HG03432 (cell line): ENCODE measurements around the gene LBH.
A peak's percentile ranks its signal among the peaks of the same experiment; 100 is the strongest.

Experiments
- ATAC-seq: cut with Tn5 transposase; IDR thresholded peaks from one replicate; pipeline ENCODE4 v1.9.1; 2021; ENCODE audit warnings: mild to moderate bottlenecking, moderate library complexity; ENCODE audit not compliant: unreplicated experiment

LBH gene

DNA sequence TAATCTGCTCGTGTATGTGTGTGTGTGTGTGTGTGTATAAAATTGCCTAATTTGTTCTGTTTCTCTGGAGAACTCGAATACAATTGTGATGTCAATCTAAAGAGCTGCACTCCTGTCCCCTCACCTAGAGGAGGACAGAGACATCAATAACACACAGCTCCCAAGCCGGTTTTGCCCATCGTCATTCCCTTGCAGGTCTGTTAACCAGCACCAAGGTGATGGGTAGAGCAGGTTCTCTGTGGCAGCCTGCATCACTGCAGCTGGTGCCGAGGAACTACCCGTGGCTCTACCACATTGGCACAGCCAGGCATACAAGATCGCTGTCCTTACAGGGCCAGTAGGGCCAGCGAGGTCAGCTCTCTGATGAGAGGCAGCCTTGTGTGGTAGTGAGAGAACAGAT, 41.0 kb downstream of the LBH start:
- no peak for ATAC-seq

- no peak for ATAC-seq
Observed at GRCh38 chr2:30272761-30273573, 41.6 kb downstream of the LBH start.

DNA sequence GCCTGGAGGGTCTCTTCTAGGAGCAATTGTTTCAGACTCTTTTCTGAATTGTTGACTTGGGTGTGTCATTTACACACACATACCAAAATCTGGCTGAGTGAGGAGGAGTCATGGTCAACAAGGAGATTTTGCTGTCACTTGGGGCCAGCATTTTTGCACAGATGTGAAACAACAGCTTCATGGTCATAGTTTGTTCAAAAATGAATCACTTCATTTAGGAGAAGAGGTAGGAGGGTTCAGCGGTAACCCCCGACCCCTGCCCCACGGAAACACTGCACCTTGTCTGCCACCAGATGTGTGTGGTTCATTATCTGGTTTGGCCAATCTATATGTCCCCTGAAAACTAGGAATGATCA, 42.2 kb downstream of the LBH start:
- ATAC-seq, result no peak

DNA sequence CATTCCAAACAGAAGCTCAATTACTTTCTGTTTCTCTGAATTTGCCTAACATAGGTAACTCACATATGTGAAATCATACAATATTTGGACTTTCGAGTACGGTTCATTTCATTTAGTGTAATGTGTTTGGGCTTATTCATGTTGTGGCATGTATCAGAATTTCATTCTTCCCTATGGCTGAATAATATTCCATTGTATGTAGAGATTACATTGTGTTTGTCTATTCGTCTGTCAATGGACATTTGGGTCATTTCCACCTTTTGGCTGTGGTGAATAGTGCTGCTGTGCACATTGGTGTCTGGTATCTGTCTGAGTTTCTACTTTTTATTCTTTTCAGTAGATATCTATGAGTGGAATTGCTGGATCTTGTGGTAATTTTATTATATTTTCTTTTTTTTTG, 43.9 kb downstream of the LBH start:
- no peak for ATAC-seq

GRCh38 chr2:30276455-30276911, 45.1 kb downstream of the LBH start:
- peak; percentile 84 for ATAC-seq

DNA sequence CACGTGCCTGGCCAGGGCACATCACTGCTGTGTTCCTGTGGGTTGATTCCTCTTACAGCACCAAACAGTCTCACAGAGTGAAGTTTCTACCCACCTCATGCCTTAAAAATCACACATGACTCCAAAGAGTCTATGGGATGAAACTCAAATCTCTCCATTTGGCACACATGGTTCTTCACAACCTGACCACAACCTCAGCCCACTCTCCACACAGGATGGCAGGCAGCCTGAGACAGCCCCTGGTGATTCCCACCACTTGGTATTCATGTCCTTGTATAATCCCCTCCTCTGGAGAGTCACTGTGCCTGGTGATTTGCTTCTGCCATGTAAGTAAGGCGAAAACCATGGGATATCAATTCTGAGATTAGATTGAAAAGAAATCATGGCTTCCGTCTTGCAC, 46.2 kb downstream of the LBH start:
- no peak for ATAC-seq

DNA sequence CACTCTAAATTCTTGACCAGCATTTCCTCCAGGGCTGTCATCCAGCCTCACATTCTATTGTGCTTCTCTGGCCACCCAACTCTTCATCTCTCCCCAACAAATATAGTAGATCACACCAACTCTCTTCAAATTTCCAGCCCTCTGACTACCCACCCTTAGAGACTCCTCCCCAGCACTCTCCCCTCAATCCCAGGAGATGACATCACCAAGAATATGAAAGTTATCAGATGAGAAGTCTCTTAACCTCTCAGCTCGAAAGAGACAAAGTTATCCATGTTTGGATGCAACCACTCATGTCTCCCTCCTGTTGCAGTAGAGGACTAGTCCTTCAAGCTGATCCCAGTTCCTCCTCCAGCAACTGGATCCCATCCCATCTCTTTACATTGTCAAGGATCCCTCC, 47.1 kb downstream of the LBH start:
- no peak for ATAC-seq

- ATAC-seq, result no peak
Observed at GRCh38 chr2:30280596-30281434, 49.5 kb downstream of the LBH start.

- ATAC-seq, result peak; percentile 68
Observed at GRCh38 chr2:30282081-30282480, 50.7 kb downstream of the LBH start.

DNA sequence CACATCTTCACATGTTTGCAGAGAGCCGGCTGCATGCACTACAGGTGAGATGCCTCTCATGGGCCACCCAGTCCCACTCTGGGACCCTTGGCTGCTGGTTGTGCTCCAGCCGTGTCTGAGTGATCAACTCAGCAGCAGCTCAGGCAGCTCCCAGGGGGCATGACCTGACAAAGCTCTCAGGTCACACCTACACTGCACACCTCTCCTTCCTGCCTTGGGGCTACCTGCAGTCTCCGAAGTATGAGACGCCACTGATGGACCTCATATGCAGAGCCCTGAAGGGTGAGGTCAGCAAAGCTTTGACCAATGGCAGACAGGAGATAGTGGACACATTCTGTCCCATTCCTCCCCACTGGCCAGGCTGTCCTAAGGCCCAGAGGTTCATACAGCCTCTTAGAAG, 51.4 kb downstream of the LBH start:
- ATAC-seq, result no peak

GRCh38 chr2:30283931-30284565, 52.7 kb downstream of the LBH start:
- no peak for ATAC-seq

GRCh38 chr2:30285758-30286157, 54.4 kb downstream of the LBH start:
- ATAC-seq, result no peak

GRCh38 chr2:30287190-30287840, 56.0 kb downstream of the LBH start:
- peak; percentile 24 for ATAC-seq

- ATAC-seq, result peak; percentile 67
Observed at GRCh38 chr2:30287857-30288513, 56.7 kb downstream of the LBH start.

GRCh38 chr2:30288561-30288960, 57.2 kb downstream of the LBH start:
- no peak for ATAC-seq

DNA sequence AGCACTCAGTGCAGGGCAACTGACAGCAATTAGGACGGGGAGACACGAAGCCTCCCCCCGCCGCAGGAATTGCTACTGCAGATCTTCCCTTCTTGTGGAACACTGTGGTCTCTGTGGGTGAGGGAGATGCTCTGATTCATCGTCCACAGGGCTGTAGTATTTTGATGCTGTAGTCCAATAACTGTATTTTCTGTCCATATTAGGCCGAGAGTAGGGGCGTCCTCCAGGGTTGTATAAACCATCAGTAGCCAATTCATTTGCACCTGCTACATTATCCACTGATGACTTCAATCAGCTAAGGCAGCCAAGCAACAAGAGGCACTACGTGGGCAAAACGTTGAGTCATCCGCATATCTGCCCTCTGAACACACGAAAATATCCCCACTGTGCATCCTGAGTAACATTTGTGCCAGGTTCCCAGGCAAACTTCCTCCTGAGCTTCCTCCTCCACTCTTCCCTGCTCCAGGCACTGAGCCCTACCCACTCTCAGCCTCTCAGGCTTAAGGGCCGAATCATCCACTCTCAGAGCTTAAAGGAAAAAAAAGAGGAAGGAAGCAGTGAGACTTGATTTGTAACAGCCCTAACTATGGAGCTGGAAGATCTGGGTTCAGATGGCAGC, 62.1 kb downstream of the LBH start:
- no peak for ATAC-seq

- no peak for ATAC-seq
Observed at GRCh38 chr2:30294133-30294532, 62.8 kb downstream of the LBH start.

DNA sequence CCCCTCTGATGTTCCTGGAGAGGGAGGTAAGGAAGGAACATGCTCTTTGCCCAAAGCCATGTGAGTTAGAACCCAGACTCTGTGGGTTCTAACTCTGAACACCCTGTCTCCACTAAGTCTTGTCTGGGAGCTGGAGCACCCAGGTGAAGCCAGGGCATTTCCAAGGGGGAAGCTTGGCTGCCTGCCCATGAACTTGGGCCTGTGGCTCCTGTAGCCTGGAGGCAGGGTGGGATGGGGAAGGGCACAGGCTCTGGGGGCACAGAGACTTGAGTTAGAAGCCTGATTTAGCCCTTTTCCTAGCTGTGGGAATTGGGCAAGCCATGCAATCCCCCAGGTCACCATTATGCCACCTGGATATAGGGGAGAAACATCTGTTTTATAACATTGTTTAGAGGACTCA, 65.2 kb downstream of the LBH start:
- no peak for ATAC-seq

- no peak for ATAC-seq
Observed at GRCh38 chr2:30298302-30298701, 67.0 kb downstream of the LBH start.

DNA sequence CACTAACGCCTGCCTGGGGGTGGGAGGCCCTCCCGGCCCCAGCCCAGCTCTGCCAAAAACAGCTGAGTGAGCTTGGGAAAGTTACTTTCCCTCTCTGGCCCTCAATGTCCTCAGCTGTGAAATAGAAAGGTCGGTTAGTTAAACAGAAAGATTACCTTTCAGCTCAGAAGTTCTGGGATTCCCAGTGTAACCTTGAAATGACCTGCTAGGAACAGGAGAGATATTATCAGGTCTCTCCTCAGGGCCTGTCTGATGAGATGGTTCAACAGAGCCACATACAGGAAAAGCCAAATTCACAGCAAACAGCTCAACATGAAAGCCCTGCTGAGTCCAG, 68.8 kb downstream of the LBH start:
- no peak for ATAC-seq
